ENCODE measurements around the gene DMD.
"Not testable (repeated sequence)": the region's sequence is repeated elsewhere in the genome, so short reads cannot be mapped to it uniquely, and the experiment has no call there.

DMD gene

GRCh38 chrX:31981546-31982062 is 1229.7 kb downstream of the DMD start:
- DNase-seq, result no peak

GRCh38 chrX:31969714-31970113 is 1241.6 kb downstream of the DMD start:
- DNase-seq, result no peak

GRCh38 chrX:31962256-31962655 is 1249.1 kb downstream of the DMD start:
- no peak for DNase-seq

GRCh38 chrX:31934842-31935370 is 1276.4 kb downstream of the DMD start:
- DNase-seq, result no peak

GRCh38 chrX:31934015-31934414 is 1277.3 kb downstream of the DMD start:
- DNase-seq, result no peak

GRCh38 chrX:31932769-31933168 is 1278.6 kb downstream of the DMD start:
- no peak for DNase-seq

- not testable (repeated sequence) for DNase-seq
These were observed 1279.0 kb downstream of the DMD start for GRCh38 chrX:31932320-31932719.

GRCh38 chrX:31931225-31931624 is 1280.1 kb downstream of the DMD start:
- no peak for DNase-seq

- DNase-seq, result no peak
These were observed 1282.0 kb downstream of the DMD start for GRCh38 chrX:31929366-31929765.

- DNase-seq, result no peak
These were observed 1290.1 kb downstream of the DMD start for GRCh38 chrX:31921236-31921635.

- no peak for DNase-seq
These were observed 1301.3 kb downstream of the DMD start for GRCh38 chrX:31909850-31910572.

GRCh38 chrX:31894152-31894551 is 1317.2 kb downstream of the DMD start:
- no peak for DNase-seq

GRCh38 chrX:31893525-31893924 is 1317.8 kb downstream of the DMD start:
- DNase-seq, result no peak

- no peak for DNase-seq
These were observed 1322.3 kb downstream of the DMD start for GRCh38 chrX:31889088-31889487.

- DNase-seq, result no peak
These were observed 1326.8 kb downstream of the DMD start for GRCh38 chrX:31884535-31884934.

- DNase-seq, result no peak
These were observed 1339.3 kb downstream of the DMD start for GRCh38 chrX:31872007-31872406.

GRCh38 chrX:31870267-31870666 is 1341.1 kb downstream of the DMD start:
- DNase-seq, result no peak

GRCh38 chrX:31860686-31861085 is 1350.7 kb downstream of the DMD start:
- no peak for DNase-seq

- no peak for DNase-seq
These were observed 1352.4 kb downstream of the DMD start for GRCh38 chrX:31858915-31859314.

- no peak for DNase-seq
These were observed 1356.6 kb downstream of the DMD start for GRCh38 chrX:31854716-31855115.

GRCh38 chrX:31851761-31852160 is 1359.6 kb downstream of the DMD start:
- no peak for DNase-seq

GRCh38 chrX:31847773-31848172 is 1363.6 kb downstream of the DMD start:
- DNase-seq, result no peak

- DNase-seq, result no peak
These were observed 1366.3 kb downstream of the DMD start for GRCh38 chrX:31845003-31845402.

- no peak for DNase-seq
These were observed 1372.7 kb downstream of the DMD start for GRCh38 chrX:31838617-31839016.
